ENCODE data around the gene TDRD1. TPM values are rescaled to one million over a fixed set of nuclear protein-coding genes. Genes with fewer than 3 reads are reported as not detected.

Gene TDRD1
- total and polyA plus RNA-seq, 8 donors: 0.05 to 7.6 (median 0.49) TPM; not detected in 4

DNA sequence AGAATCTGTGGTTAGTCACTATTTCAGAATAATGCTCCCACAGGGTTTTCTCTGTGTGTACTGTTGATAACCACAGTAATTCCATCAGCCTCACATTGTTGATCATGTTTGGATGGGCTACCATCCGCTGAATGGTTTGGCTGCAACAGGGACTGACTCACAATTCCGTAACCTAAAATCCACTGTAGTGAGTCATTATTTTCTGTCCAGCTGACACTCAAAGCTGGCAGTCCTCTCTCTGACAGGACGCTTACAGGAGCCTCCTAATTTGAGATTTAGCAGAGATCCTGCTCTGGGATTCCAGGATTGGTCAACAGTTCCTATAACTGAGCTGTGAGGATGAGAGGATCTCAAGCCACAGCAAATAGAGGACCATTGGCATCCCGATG lies 92.6 kb downstream of the TDRD1 start:
- peak in 1 of 2 donors; percentile 25 for DNase-seq
- Histone ChIP-seq H3K4me3 (no peak overlapping the region), H3K27ac (peak overlapping the region in 1 of 5 donors; percentile 38), H3K4me1 (peaks cover 17 to 32% (median 20%) of the 10 kb centered on the region in 4 donors), H3K36me3 (no peaks in the 10 kb centered on the region), H3K27me3 (no peaks in the 10 kb centered on the region), H3K9me3 (no peaks in the 10 kb centered on the region)
- WGBS, 5 donors: 42 to 81% (median 68%) methylated on average over 4 of the region's 4 CpGs
- TF ChIP-seq POLR2AphosphoS5 (IDR thresholded peaks at IDR 0.05) (peak in 2 of 3 donors; percentile 21 to 70), POLR2A (IDR thresholded peaks at IDR 0.05) (no peak)
- intact Hi-C loops (cut with DNase I; ENCODE audit: low total_unique reads): no loop called here

DNA sequence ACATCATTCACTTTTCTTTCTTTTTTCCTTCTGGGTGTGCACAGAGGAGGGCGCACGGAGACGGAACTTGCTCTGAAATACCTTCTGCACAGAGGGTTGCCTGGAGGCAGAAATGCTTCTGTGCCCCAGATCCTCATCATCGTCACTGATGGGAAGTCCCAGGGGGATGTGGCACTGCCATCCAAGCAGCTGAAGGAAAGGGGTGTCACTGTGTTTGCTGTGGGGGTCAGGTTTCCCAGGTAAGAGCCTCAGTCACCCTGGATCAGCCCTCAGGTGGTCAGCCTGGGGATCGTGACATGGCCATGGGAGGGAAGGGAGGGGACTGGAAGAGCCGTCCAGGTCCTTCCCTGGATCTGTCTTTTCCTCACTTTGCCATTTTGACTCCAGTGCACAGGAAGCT lies 93.5 kb downstream of the TDRD1 start:
- H3K36me3 ChIP-seq: no peaks in the 10 kb centered on the region
- no peaks in the 10 kb centered on the region for H3K27me3 ChIP-seq
- WGBS, 5 donors: 86 to 95% (median 93%) methylated on average over 6 of the region's 6 CpGs
- intact Hi-C loops (cut with DNase I; ENCODE audit: low total_unique reads): no loop called here
- peaks cover 8 to 25% (median 11%) of the 10 kb centered on the region in 4 donors for H3K4me1 ChIP-seq
- no peak for TF ChIP-seq POLR2AphosphoS5 (IDR thresholded peaks at IDR 0.05)
- TF ChIP-seq POLR2A (IDR thresholded peaks at IDR 0.05): no peak
- TF ChIP-seq, protein P1, sequence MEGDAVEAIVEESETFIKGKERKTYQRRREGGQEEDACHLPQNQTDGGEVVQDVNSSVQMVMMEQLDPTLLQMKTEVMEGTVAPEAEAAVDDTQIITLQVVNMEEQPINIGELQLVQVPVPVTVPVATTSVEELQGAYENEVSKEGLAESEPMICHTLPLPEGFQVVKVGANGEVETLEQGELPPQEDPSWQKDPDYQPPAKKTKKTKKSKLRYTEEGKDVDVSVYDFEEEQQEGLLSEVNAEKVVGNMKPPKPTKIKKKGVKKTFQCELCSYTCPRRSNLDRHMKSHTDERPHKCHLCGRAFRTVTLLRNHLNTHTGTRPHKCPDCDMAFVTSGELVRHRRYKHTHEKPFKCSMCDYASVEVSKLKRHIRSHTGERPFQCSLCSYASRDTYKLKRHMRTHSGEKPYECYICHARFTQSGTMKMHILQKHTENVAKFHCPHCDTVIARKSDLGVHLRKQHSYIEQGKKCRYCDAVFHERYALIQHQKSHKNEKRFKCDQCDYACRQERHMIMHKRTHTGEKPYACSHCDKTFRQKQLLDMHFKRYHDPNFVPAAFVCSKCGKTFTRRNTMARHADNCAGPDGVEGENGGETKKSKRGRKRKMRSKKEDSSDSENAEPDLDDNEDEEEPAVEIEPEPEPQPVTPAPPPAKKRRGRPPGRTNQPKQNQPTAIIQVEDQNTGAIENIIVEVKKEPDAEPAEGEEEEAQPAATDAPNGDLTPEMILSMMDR (IDR thresholded peaks at IDR 0.05): no peak
- no peak for TF ChIP-seq EP300 (IDR thresholded peaks at IDR 0.05)
- no peak overlapping the region for H3K27ac ChIP-seq
- H3K4me3 ChIP-seq: no peak overlapping the region
- H3K9me3 ChIP-seq: no peaks in the 10 kb centered on the region
- DNase-seq: no peak

DNA sequence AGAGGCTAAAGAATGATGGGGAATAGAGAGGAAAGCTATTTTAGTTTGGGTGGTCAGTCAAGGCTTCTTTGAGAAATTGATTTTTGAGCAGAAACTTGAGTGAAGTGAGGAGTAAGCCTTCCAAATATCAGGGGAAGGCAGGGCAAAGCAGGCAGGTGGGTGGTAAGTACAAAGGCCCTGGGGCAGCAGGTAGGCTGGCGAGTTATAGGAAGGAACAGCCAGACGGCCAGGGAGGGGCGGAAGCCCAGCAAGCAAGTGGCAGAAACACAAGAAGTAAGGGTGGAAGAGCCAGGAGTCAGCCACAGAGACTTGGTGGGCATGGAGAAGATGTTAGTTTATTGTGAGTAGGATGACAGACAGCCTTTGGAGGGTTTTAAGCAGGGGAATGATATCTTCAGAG lies 94.8 kb downstream of the TDRD1 start:
- DNase-seq: no peak
- intact Hi-C loops (cut with DNase I; ENCODE audit: low total_unique reads): no loop called here
- H3K36me3 ChIP-seq: no peaks in the 10 kb centered on the region

DNA sequence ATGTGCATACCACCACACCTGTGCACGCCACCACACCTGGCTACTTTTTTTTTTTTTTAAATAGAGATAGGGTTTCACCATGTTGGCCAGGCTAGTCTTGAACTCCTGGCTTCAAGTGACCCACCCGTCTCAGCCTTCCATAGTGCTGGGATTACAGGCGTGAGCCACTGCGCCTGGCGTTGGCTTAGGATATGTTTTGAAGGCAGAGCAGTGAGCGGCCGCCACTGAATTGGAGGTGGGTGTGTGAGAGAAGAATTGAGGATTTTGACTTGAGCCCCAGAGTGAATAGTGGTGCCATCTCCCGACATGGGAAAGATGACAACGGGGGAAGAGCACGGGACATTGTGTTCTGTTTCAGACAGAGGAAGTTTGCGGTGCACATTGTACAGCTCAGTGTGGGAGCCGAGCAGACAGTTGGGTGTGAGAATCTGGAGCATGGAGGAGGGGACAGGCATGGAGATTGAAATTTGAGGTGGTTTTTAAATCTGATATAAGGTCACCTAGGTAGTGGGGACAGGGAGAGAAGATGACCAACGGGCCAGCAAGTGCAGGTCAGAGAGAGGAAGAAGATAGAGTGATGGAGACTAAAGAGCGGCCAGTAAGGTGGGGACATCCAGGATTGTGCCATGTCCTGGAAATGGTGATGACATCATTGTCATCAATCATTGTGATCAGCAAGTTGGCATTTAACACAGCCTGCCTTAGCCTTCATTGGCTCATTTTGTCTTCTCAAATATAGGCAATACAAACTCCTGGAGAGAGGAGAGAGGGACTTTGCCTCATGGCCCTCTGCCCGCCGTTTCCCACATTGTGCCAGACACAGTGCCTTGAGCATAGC lies 95.7 kb downstream of the TDRD1 start:
- H3K4me1 ChIP-seq: peaks cover 14 to 20% (median 15%) of the 10 kb centered on the region in 4 donors
- H3K9me3 ChIP-seq: no peaks in the 10 kb centered on the region
- intact Hi-C loops (cut with DNase I; ENCODE audit: low total_unique reads): no loop called here
- 88 to 96% (median 93%) methylated on average over 16 of the region's 16 CpGs for WGBS, 5 donors
- H3K27ac ChIP-seq: no peak overlapping the region
- TF ChIP-seq, protein P1 (IDR thresholded peaks at IDR 0.05): no peak
- no peak for TF ChIP-seq EP300 (IDR thresholded peaks at IDR 0.05)
- no peak for TF ChIP-seq POLR2AphosphoS5 (IDR thresholded peaks at IDR 0.05)
- no peak for TF ChIP-seq POLR2A (IDR thresholded peaks at IDR 0.05)
- H3K27me3 ChIP-seq: peaks cover 0 to 6% (median 0%) of the 10 kb centered on the region in 3 donors
- H3K4me3 ChIP-seq: no peak overlapping the region
- no peaks in the 10 kb centered on the region for H3K36me3 ChIP-seq
- no peak for DNase-seq

More for the DNA sequence above, 94.8 kb downstream of the TDRD1 start:
- Histone ChIP-seq H3K9me3 (no peaks in the 10 kb centered on the region), H3K27me3 (peaks cover 0 to 6% (median 0%) of the 10 kb centered on the region in 3 donors), H3K4me3 (no peak overlapping the region), H3K27ac (no peak overlapping the region), H3K4me1 (peaks cover 7 to 25% (median 10%) of the 10 kb centered on the region in 4 donors)
- no peak for TF ChIP-seq POLR2AphosphoS5 (IDR thresholded peaks at IDR 0.05)
- TF ChIP-seq, protein P1 (IDR thresholded peaks at IDR 0.05): no peak
- no peak for TF ChIP-seq EP300 (IDR thresholded peaks at IDR 0.05)
- no peak for TF ChIP-seq POLR2A (IDR thresholded peaks at IDR 0.05)
- 78 to 97% (median 91%) methylated on average over 3 of the region's 3 CpGs for WGBS, 5 donors

DNA sequence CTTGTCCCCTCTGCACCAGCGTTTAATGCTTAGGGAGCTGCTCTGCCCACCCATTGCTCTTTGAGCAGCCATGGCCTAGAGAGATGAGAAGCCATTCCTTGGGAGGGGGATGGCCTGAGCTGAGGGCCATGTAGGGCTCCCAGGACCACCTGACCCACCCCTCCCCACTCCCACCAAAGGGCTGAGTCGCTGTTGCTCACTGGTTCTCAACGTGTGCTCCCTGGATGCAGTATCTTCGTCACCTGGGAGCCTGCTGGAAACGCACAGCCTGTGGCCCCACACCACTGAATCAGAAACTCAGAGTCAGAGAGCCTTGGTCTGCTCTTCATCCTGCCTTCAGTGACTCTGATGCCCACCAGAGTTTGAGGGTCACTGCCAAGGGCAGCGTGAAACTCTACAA lies 96.9 kb downstream of the TDRD1 start:
- TF ChIP-seq, protein P1 (IDR thresholded peaks at IDR 0.05): no peak
- no peak for TF ChIP-seq POLR2A (IDR thresholded peaks at IDR 0.05)
- no peak for TF ChIP-seq EP300 (IDR thresholded peaks at IDR 0.05)
- TF ChIP-seq POLR2AphosphoS5 (IDR thresholded peaks at IDR 0.05): no peak
- intact Hi-C loops (cut with DNase I; ENCODE audit: low total_unique reads): no loop called here
- peaks cover 12 to 20% (median 15%) of the 10 kb centered on the region in 4 donors for H3K4me1 ChIP-seq
- no peak overlapping the region for H3K27ac ChIP-seq
- WGBS, 5 donors: 86 to 92% (median 91%) methylated on average over 6 of the region's 6 CpGs
- no peaks in the 10 kb centered on the region for H3K36me3 ChIP-seq
- DNase-seq: no peak
- H3K27me3 ChIP-seq: peaks cover 0 to 9% (median 0%) of the 10 kb centered on the region in 3 donors
- no peaks in the 10 kb centered on the region for H3K9me3 ChIP-seq
- no peak overlapping the region for H3K4me3 ChIP-seq

Measured in stomach (tissue), 9 donors.